GM12875 (cell line): ENCODE results near the gene SIX2.

ENCODE experiments used
- H3K4me3 ChIP-seq: one replicate; pipeline ENCODE4 v1.5.1; 2011; ENCODE audit warnings: low read depth, low read length, control low read depth
- CTCF ChIP-seq: IDR thresholded peaks from 2 replicates; pipeline ENCODE4 v1.5.1; 2011; ENCODE audit warnings: low read depth, mild to moderate bottlenecking, control low read depth, inconsistent platforms, low read length, moderate library complexity, borderline replicate concordance; ENCODE audit not compliant: insufficient read depth

Gene SIX2

DNA sequence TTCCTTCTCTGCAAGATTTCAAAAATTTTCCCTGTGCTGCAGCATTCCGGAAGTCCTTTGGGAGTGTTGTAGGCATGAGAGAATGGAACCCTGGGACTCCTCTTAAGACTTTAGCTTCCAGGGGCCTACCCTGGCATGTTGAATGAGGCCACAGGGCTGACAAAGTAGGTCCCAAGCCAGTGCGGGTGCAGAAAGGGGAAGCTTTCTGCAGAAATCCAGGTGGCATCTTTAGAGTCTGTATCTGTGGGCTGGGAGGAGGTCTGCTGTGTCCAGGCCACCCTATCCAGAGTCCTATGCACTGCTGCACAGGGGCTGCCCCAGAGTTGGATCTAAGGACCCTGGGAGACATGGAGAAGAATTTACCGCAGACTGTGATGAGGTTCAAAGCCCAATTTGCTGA lies 1.9 kb upstream of the SIX2 start:
- TF ChIP-seq CTCF = no peak
- no peak overlapping the region for H3K4me3 ChIP-seq

DNA sequence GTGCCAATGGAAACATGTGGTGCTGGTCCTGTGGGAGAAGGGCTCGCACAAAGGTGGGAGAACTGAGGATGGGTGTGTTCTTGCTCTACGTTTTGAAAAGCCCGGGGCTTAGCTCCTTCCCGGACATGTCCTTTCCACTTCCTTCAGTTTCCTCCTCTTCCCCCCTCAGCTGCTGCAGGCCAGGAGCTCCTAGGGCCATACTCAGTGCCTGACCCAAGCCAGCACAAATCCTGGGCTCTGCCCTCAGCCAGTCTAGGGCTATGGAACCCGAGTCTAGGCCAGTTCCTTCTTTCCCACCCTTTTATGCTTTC lies 1.4 kb upstream of the SIX2 start:
- H3K4me3 ChIP-seq = no peak overlapping the region

GRCh38 chr2:45009928-45010701 lies 863 bp upstream of the SIX2 start:
- TF ChIP-seq CTCF = no peak
- no peak overlapping the region for H3K4me3 ChIP-seq

More for the DNA sequence above, 1.4 kb upstream of the SIX2 start:
- no peak for TF ChIP-seq CTCF

GRCh38 chr2:45008296-45009129 lies 739 bp downstream of the SIX2 start:
- no peak overlapping the region for H3K4me3 ChIP-seq
- TF ChIP-seq CTCF = no peak

DNA sequence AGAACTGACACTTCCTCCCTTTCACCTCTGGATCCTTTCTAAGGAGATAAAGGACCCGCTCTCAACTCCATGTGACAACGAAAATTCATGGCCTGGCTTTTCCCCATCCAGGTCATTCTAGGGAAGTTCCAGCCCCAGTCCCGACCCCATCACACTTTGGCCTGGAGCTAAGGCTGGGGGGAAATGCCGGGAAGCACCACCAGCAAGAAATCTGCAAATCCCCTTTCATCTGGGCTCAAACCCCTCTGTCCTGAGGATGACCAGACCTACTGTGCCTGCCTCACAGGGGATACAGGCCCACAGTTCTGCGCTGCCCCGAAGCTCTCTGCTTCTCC lies 1.3 kb downstream of the SIX2 start:
- H3K4me3 ChIP-seq = no peak overlapping the region
- TF ChIP-seq CTCF = no peak

DNA sequence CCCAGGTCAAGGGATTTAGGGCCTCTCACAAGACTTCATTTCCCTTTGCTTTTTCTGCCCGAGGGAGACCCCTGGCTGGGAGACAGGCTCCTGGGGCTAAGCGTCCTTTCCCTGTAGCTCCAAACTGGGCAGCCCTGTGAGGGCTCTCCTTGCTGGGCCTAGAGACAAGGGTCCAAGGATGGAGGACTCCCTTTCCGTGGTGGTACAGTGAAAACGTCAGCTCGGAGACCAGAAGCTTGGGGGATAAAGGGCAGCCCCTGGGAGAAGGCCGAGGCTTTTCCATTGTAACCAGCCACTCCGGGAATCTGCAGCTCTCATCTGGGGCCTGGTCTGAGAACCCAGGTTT lies 2.3 kb downstream of the SIX2 start:
- TF ChIP-seq CTCF = no peak
- H3K4me3 ChIP-seq = no peak overlapping the region
